ENCODE results near the gene LENG8.

The LENG8 gene

DNA sequence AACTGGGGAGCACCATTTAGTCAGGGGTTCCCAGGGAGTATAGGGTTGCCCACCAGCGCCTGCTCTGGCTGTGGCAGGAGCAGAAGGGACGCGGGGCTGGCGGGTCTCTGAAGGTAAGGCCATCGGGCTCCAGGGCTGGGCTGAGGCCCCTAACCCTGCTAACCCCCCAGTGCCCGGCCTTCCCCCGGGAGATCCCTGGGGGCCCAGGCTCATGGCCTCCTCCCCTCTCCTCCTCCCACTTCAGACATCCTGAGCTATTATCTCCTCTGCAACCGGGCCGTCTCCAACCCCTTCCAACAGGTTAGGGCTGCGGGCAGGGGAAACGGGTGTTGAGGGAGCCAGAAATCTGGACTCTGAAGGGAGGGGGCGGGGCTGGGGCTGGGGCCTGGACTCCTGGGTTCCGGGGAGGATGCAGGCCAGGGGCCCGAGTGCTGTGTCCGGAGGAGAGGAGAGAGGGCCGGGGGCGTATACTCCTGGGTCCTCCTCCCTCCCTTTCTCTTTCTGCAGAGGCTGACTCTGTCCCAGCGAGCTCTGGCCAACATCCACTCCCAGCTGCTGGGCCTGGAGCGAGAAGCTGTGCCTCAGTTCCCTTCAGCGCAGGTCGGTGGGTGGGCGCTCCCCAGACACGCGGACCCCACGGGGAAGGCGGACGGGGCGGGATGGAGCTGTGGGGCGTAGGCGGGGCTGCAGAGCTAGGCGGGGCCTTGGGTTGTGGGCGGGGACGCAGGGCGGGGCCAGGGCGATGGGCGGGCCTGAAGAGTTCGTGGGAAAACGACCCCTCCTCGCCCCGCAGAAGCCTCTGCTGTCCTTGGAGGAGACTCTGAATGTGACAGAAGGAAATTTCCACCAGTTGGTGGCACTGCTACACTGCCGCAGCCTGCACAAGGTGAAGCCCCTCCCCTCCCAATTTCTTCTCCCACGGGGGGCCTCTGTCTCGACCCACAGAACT is 18.4 kb upstream of the LENG8 start:
- Histone ChIP-seq H3K4me2 (peak overlapping the region; percentile 89), H3K4me1 (peaks cover 63% of the 10 kb centered on the region), H3K27ac (0 out of 2 replicates have a peak overlapping the region, but pooled peaks have one; percentile 35), H3K9me3 (no peaks in the 10 kb centered on the region), H3K4me3 (peak overlapping the region; percentile 64), H4K20me1 (peaks cover 12% of the 10 kb centered on the region), H3K27me3 (no peaks in the 10 kb centered on the region), H3K36me3 (peaks cover 25% of the 10 kb centered on the region), H3K9ac (peak overlapping the region; percentile 63)
- TF ChIP-seq Cebpa-rat (IDR thresholded peaks at IDR 0.05), result no peak

DNA sequence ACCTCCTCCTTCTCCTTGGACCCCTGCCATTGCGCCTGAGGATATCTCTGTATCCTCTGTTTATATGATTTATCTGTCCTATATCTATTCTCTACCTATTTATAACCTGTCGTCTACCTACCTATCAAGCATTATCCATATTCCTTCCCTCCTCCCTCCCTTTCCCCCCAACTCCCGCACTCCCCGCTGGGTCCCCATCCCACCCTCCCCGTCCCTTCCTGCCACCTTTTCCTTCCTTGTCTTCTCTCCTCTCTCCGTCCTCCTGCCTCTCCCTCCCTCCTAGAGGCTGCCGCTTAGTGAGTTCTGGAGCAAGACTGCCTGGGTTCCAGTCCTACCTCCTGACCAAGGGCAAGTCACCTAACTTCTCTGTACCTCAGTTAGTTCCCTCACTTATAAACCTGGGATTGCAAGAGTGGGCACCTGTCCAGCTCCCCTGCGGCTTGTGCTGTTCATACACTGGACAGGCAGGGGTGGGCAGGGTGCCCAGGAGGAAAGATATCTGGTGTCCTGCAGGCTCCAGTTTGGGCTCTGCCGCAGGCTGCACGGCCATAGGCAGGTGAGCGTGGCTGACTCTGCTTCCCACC is 17.7 kb upstream of the LENG8 start:
- no peak for TF ChIP-seq Cebpa-rat (IDR thresholded peaks at IDR 0.05)
- Histone ChIP-seq H3K4me1 (peaks cover 63% of the 10 kb centered on the region), H3K4me2 (peak overlapping the region; percentile 89), H4K20me1 (peaks cover 18% of the 10 kb centered on the region), H3K9me3 (no peaks in the 10 kb centered on the region), H3K4me3 (peak overlapping the region; percentile 64), H3K36me3 (peaks cover 25% of the 10 kb centered on the region), H3K9ac (no peak overlapping the region), H3K27ac (no peak overlapping the region), H3K27me3 (no peaks in the 10 kb centered on the region)

DNA sequence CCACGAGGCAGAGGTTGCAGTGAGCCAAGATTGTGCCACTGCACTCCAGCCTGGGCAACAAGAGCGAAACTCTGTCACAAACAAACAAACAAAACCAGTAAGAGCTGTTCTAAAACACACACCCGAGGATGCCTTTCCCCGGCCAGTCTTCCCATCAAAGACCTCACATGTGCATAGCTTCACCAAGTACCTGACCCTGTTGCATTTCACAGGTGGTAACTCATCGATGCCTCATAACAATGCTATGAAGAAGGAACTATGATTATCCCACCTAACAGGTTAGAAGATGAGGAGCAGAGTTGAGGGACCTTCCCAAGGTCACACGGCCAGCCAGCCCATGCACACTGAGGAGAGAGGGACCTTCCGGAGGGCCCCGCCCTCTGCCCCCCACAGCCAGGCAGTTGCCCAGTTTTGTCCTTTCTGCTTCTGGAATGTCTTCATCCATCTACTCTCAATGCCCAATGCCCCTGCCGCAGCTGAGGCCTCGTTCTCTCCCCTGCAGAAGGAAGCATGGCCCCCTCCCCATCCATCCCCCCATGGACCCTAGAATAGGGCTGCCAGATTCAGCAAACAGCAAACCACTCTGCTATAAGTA is 16.8 kb upstream of the LENG8 start:
- Histone ChIP-seq H3K9ac (no peak overlapping the region), H3K4me2 (no peak overlapping the region), H3K9me3 (no peaks in the 10 kb centered on the region), H3K27me3 (no peaks in the 10 kb centered on the region), H3K4me1 (peaks cover 66% of the 10 kb centered on the region), H4K20me1 (peaks cover 20% of the 10 kb centered on the region), H3K27ac (no peak overlapping the region), H3K4me3 (no peak overlapping the region), H3K36me3 (peaks cover 25% of the 10 kb centered on the region)
- TF ChIP-seq Cebpa-rat (IDR thresholded peaks at IDR 0.05), result no peak

DNA sequence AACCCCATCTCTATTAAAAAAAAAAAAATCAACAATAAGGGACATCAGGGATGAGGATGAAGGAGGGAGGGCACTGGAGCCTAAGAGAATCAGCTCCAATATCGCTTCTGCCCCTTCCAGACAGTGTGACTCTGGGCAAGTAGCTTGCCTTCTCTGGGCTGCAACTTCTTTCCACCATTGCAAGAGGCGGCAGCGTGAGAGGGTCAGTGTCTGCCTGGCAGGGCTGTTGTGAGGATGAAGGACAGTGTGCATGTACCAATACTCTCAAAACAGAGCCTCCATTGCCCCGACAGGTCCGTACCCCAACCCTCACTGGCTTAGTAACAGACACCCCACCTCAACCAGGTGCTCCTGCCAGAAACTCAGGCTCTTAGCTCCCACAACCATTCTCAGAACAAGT is 15.3 kb upstream of the LENG8 start:
- H3K4me3 ChIP-seq, result no peak overlapping the region
- H3K9me3 ChIP-seq, result no peaks in the 10 kb centered on the region
- H3K27ac ChIP-seq, result no peak overlapping the region
- H3K27me3 ChIP-seq, result no peaks in the 10 kb centered on the region
- no peak for TF ChIP-seq Cebpa-rat (IDR thresholded peaks at IDR 0.05)
- peaks cover 21% of the 10 kb centered on the region for H3K36me3 ChIP-seq
- H4K20me1 ChIP-seq, result peaks cover 28% of the 10 kb centered on the region
- H3K4me2 ChIP-seq, result no peak overlapping the region
- no peak overlapping the region for H3K9ac ChIP-seq
- peaks cover 70% of the 10 kb centered on the region for H3K4me1 ChIP-seq

DNA sequence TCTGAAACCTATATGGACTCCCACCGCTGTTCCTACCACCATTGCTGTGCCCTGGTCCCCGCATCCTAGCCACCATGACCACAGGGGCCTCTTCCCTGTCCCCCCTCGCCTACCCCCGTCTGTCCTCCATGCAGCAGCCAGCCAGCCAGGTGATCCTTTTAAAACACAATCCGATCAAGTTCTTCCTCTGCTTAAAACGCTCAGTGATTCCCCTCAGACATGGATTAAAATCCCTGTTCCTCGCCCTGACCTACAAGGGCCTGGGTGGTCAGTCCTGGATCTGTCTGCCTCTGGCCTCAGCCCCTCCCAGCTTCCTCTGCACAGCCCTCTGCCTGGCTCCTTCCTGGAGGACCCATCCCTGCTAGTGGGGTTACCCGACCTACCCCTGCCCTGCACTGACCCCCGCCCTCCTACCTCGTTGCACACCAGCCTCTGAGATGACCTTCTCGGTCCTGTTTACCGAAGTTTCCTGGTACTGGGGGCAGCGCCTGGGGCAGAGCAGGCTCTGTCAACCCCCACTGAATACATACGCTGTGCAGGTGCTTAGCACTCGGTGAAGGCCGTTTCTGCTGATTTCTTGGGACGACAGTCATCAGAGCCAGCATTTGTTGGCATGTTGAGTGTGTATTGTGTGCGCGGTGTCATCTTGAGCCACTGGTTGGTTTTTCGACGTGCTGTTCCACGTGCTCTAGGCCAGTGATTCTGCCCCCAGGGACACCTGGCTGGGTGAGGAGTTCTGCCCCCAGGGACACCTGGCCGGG is 14.7 kb upstream of the LENG8 start:
- Histone ChIP-seq H3K4me1 (peaks cover 73% of the 10 kb centered on the region), H3K4me2 (peak overlapping the region; percentile 82), H3K9ac (no peak overlapping the region), H4K20me1 (peaks cover 34% of the 10 kb centered on the region), H3K36me3 (peaks cover 19% of the 10 kb centered on the region), H3K27me3 (no peaks in the 10 kb centered on the region), H3K9me3 (no peaks in the 10 kb centered on the region), H3K27ac (no peak overlapping the region), H3K4me3 (no peak overlapping the region)
- no peak for TF ChIP-seq Cebpa-rat (IDR thresholded peaks at IDR 0.05)

DNA sequence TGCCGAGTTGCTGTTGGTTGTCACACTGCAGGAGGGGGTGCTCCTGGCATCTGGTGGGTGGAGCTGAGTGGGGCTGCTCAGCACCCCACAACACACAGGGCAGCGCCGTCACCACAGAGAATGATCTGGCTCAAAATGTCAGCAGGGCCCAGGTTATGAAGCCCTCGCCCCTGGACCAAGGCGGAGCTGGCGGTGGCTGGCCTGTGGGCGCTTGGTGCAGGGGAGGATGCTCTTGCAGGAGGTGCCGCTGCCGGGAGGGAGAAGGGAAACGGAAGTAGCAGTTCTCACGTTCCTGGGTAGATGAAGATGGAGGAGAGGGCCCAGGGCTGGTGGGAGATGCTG is 14.2 kb upstream of the LENG8 start:
- Histone ChIP-seq H3K27me3 (no peaks in the 10 kb centered on the region), H3K9ac (no peak overlapping the region), H3K4me3 (no peak overlapping the region), H4K20me1 (peaks cover 34% of the 10 kb centered on the region), H3K4me2 (peak overlapping the region; percentile 82), H3K4me1 (peaks cover 73% of the 10 kb centered on the region), H3K27ac (no peak overlapping the region), H3K36me3 (peaks cover 19% of the 10 kb centered on the region), H3K9me3 (no peaks in the 10 kb centered on the region)
- no peak for TF ChIP-seq Cebpa-rat (IDR thresholded peaks at IDR 0.05)

DNA sequence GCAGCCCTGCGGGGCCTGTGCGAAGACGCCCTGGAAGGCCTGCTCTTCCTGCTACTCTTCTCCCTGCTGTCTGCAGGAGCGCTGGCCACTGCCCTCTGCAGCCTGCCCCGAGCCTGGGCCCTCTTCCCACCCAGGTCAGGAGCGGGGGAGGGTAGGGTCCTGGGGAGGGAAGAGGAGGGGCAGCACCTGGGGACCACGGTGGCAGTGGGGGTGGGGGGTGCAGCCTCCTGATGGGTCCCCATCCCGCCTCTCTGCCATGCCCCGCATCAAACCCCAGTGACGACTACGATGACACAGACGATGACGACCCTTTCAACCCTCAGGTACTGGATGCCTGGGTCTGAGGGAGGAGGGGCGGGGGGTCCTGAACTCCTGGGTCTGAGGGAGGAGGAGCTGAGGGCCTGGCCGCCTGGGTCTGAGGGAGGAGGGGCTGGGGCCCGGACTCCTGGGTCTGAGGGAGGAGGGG is 13.4 kb upstream of the LENG8 start:
- Histone ChIP-seq H3K36me3 (peaks cover 24% of the 10 kb centered on the region), H4K20me1 (peaks cover 34% of the 10 kb centered on the region), H3K27me3 (no peaks in the 10 kb centered on the region), H3K9ac (no peak overlapping the region), H3K9me3 (no peaks in the 10 kb centered on the region), H3K4me2 (peak overlapping the region; percentile 82), H3K4me1 (peaks cover 69% of the 10 kb centered on the region), H3K27ac (peak overlapping the region; percentile 66), H3K4me3 (no peak overlapping the region)
- TF ChIP-seq Cebpa-rat (IDR thresholded peaks at IDR 0.05), result no peak

DNA sequence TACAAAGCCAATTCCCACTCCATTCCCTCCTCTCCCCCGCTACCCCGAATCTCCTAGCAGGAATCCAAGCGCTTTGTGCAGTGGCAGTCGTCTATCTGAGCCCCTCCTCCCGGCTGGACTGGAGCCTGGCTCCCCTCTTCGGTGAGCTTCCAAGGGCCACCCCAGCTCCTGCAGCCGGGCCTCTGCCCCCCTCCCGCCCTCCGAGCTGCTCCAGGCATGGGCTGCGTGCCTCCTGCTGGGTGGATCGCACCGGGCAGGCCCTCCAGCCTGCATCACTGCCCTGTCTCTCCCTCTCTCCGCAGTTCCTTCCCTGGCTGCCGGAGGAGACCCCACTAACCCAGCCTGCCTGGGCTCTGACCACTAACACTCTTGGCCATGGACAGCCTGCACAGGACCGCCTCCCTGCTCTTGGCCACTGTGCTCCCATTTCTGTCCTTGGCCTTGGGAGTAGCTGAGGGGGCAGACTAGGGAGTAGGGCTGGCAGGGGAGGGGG is 12.9 kb upstream of the LENG8 start:
- H3K27me3 ChIP-seq, result no peaks in the 10 kb centered on the region
- H3K9ac ChIP-seq, result peak overlapping the region; percentile 72
- peaks cover 34% of the 10 kb centered on the region for H4K20me1 ChIP-seq
- no peak overlapping the region for H3K4me3 ChIP-seq
- peak overlapping the region; percentile 82 for H3K4me2 ChIP-seq
- H3K36me3 ChIP-seq, result peaks cover 26% of the 10 kb centered on the region
- TF ChIP-seq Cebpa-rat (IDR thresholded peaks at IDR 0.05), result no peak
- H3K4me1 ChIP-seq, result peaks cover 67% of the 10 kb centered on the region
- peak overlapping the region; percentile 66 for H3K27ac ChIP-seq
- no peaks in the 10 kb centered on the region for H3K9me3 ChIP-seq

DNA sequence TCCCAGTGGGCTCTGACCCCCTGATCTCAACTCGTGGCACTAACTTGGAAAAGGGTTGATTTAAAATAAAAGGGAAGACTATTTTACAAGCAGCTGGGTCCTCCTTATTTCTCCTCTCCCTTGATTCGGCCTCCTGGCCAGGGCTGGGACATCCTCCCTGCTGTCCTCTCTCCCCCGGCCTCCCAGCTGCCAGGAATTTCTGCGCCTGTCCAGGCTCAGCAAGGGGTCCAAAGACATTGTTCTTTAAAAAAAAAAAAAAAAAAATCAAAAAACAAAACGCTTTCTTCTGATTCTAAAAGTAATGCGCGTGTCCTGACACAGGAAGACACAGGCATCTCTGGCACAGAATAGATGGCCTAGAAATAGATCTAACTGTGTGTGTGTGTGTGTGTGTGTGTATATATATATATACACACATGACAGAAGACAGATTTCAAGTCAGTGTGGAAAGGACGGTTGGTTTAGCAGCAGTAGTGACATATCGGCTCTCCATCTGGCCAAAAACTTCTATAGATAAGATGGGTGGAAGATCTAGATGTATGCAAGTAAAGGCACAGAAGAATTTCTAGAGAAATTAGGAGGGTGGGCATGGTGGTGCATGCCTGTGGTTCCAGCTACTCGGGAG is 12.3 kb upstream of the LENG8 start:
- H3K4me3 ChIP-seq, result no peak overlapping the region
- H3K27me3 ChIP-seq, result no peaks in the 10 kb centered on the region
- H3K27ac ChIP-seq, result peak overlapping the region; percentile 66
- no peaks in the 10 kb centered on the region for H3K9me3 ChIP-seq
- peak overlapping the region; percentile 72 for H3K9ac ChIP-seq
- H3K4me2 ChIP-seq, result peak overlapping the region; percentile 82
- H3K36me3 ChIP-seq, result peaks cover 26% of the 10 kb centered on the region
- H4K20me1 ChIP-seq, result peaks cover 30% of the 10 kb centered on the region; the same call in 1 of the 2 replicates
- no peak for TF ChIP-seq Cebpa-rat (IDR thresholded peaks at IDR 0.05)
- peaks cover 62% of the 10 kb centered on the region for H3K4me1 ChIP-seq

Measured in BLaER1 (cell line).